H1 (cell line): ENCODE measurements around the gene MIA3. TPM values are rescaled to one million over a fixed set of nuclear protein-coding genes. Genes with fewer than 3 reads are reported as not detected.

Source experiments
- ATF3 ChIP-seq: IDR thresholded peaks from 2 replicates; pipeline ENCODE4 v1.6.1; 2011; ENCODE audit warnings: low read depth, mild to moderate bottlenecking, low read length; ENCODE audit not compliant: insufficient read depth
- GTF2F1 ChIP-seq: IDR thresholded peaks from 2 replicates; pipeline ENCODE4 v1.6.1; 2012; ENCODE audit warnings: low read depth, low read length, improper control_type of control experiment, borderline replicate concordance
- HDAC2 ChIP-seq, 2 experiments: fragments of 300-600 bp in 1 of 2; sonication (generic) in 1 of 2; IDR thresholded peaks; 2 replicates each; pipeline ENCODE4 v1.6.1; 2011 to 2012; ENCODE audit warnings: low read depth in 2 of 2, low read length in 2 of 2, mild to moderate bottlenecking in 2 of 2, moderate library complexity in 2 of 2, borderline replicate concordance in 1 of 2, inconsistent platforms in 1 of 2
- JUND ChIP-seq: IDR thresholded peaks from 2 replicates; pipeline ENCODE4 v1.6.1; 2011; ENCODE audit warnings: mild to moderate bottlenecking, improper control_type of control experiment, low read length
- KDM5A ChIP-seq: fragments of 200-600 bp; IDR thresholded peaks from 2 replicates; pipeline ENCODE4 v1.7.1; 2012; ENCODE audit warnings: mild to moderate bottlenecking, low read length, inconsistent platforms, mixed read lengths
- MAX ChIP-seq: IDR thresholded peaks from 2 replicates; pipeline ENCODE4 v1.6.1; 2012; ENCODE audit warnings: inconsistent platforms
- NRF1 ChIP-seq: IDR thresholded peaks from 2 replicates; pipeline ENCODE4 v1.6.1; 2011; ENCODE audit warnings: mild to moderate bottlenecking, low read depth, low read length, improper control_type of control experiment
- POLR2AphosphoS5 ChIP-seq: IDR thresholded peaks from 2 replicates; pipeline ENCODE4 v1.6.1; 2011; ENCODE audit warnings: low read depth, low read length
- POU5F1 ChIP-seq: IDR thresholded peaks from 2 replicates; pipeline ENCODE4 v1.6.1; 2011; ENCODE audit warnings: low read depth, mild to moderate bottlenecking, low read length, moderate library complexity
- SP4 ChIP-seq: IDR thresholded peaks from 2 replicates; pipeline ENCODE4 v1.6.1; 2012; ENCODE audit warnings: low read length, inconsistent platforms
- TAF7 ChIP-seq: optimal IDR thresholded peaks from 2 replicates; pipeline ENCODE3; 2011; ENCODE audit warnings: low read depth, mild to moderate bottlenecking, inconsistent platforms, low read length, moderate library complexity, borderline replicate concordance
- USF2 ChIP-seq: IDR thresholded peaks from 2 replicates; pipeline ENCODE4 v1.6.1; 2011; ENCODE audit warnings: low read length, improper control_type of control experiment
- ZNF274 ChIP-seq: IDR thresholded peaks from 2 replicates; pipeline ENCODE4 v1.7.0; 2012; ENCODE audit warnings: low read length, borderline replicate concordance; ENCODE audit errors: extremely low read depth
- polyA plus RNA-seq, 7 experiments: library from polyadenylated mRNA; depleted of rRNA in 3 of 7; stranded (reverse) in 5 of 7; unstranded in 2 of 7; fragments of >200 nt in 5 of 7; fragments of 200-250 nt in 2 of 7; gene quantifications; 1 replicate in 5 of 7; 2 replicates in 1 of 7; 4 replicates in 1 of 7; pipeline versions ENCODE4 v1.2.1 to v1.2.3, GENCODE V29; 2011 to 2013; ENCODE audit warnings: missing spikeins in 2 of 7, mixed read lengths in 2 of 7
- total RNA-seq: library from RNA; stranded (reverse); fragmentation: NEBNext Ultra II Directional; extraction: Animal tissue kit (Norgen Biotek cat#: 25700); gene quantifications from 2 replicates; pipeline ENCODE4 v1.2.1, GENCODE V29; 2021

The MIA3 gene
- total and polyA plus RNA-seq, 2 of the 8 experiments (the other 6 are each of a cell fraction or from before 2014, with no cell fraction given): 69.0 to 105 TPM

- TF ChIP-seq MAX (peak; percentile 74; the same call in 1 of the 2 replicates), KDM5A (peak; percentile 66; the same call in 1 of the 2 replicates), JUND (peak; percentile 16; the same call in 1 of the 2 replicates), USF2 (peak; percentile 97), SP4 (no peak), POLR2AphosphoS5 (peak; percentile 40), POU5F1 (no peak), TAF7 (peak; percentile 14), NRF1 (no peak), ZNF274 (no peak), HDAC2 (IDR thresholded peaks at IDR 0.05; ENCODE audit: borderline replicate concordance in 1 of 2, low read depth in 2 of 2, low read length in 2 of 2) (no peak; a peak in 1 of 4 replicates), ATF3 (peak; percentile 86), GTF2F1 (peak; percentile 79; the same call in 1 of the 2 replicates)
- TF ChIP-seq, all 59 proteins: peak for 19
These were observed 94.6 kb downstream of the MIA3 start, which contains the start of the genes AIDA and BROX (continued) for GRCh38 chr1:222712253-222713090.
